NT2/D1 (cell line): Measurements from ENCODE around the gene BGN.

Experiments
- SUZ12 ChIP-seq: IDR thresholded peaks from 2 replicates; pipeline ENCODE4 v1.6.1; 2011; ENCODE audit not compliant: insufficient read length, insufficient read depth; ENCODE audit errors: extremely low read depth
- ZNF274 ChIP-seq: IDR thresholded peaks from 2 replicates; pipeline ENCODE4 v1.6.1; 2011; ENCODE audit warnings: mild to moderate bottlenecking, low read depth, low read length

DNA sequence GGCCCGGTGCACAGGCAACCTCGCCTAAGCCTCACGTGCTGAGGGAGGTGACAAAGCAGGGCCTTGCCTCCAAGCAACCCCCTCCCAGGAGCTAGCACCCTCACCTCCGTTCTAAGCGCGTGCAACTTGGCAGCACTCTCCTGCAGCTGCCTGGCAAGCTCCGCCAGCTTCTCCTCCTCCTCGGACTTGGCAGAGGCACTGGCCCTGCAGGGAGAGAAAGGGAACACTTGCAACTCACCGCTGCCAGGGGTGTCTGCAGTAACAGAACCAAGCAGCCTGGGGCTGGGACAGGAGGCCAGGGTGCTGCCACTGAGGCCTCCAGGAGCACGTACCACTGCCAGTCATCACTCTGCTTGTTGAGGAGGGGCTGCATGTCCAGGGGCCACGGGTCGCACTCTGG lies 38.6 kb upstream of the BGN start:
- TF ChIP-seq ZNF274 (no peak), SUZ12 (no peak)
